Epithelial cell of esophagus (primary cell): Measurements from ENCODE around the gene SHROOM2.
"Not testable (repeated sequence)": the region's sequence is repeated elsewhere in the genome, so short reads cannot be mapped to it uniquely, and the experiment has no call there.

Experiments used
- DNase-seq: peaks from one replicate; pipeline ENCODE4 v3.0.0; 2010; ENCODE audit warnings: low read depth
- H3K4me3 ChIP-seq: 2 replicates; pipeline ENCODE4 v1.5.1; 2011; ENCODE audit warnings: mild to moderate bottlenecking, low read length, control low read depth
- TF ChIP-seq, protein P1 (sequence below): IDR thresholded peaks from 2 replicates; pipeline ENCODE4 v1.5.1; 2011; ENCODE audit warnings: low read depth, mild to moderate bottlenecking, low read length, control low read depth, inconsistent platforms; ENCODE audit not compliant: insufficient read depth; ENCODE audit errors: missing control alignments

SHROOM2 gene

DNA sequence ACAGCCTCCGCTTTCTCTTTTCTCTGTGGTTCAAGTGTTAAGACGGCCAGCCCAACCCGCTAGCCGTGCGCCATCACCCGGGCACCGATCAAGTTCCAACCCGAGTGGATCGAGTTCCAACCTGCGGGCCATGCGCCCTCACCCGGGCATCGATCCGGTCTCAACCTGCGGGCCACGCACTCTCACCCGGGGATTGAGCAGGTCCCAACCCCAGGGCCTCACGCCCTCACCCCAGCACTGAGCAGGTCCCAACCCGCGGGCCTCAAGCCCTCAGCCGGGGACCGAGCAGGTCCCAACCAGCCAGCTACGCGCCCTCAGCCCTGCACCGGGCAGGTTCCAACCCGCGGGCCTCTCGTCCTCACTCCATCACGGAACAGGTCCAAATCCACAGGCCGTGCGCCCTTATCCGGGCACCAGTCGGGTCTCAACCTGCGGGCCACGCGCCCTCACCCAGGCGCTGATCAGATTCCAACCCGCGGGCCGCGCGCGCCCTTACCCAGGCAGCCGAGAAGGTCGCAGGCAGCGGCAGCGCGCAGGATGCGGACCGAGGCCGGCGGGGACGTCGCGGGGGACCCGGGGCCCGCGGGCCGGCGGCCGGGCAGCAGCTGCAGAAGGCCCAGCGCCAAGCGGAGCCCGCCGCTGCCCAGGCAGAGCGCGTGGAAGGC lies 21.0 kb upstream of the SHROOM2 start:
- peak; percentile 31 for DNase-seq
- TF ChIP-seq, protein P1, sequence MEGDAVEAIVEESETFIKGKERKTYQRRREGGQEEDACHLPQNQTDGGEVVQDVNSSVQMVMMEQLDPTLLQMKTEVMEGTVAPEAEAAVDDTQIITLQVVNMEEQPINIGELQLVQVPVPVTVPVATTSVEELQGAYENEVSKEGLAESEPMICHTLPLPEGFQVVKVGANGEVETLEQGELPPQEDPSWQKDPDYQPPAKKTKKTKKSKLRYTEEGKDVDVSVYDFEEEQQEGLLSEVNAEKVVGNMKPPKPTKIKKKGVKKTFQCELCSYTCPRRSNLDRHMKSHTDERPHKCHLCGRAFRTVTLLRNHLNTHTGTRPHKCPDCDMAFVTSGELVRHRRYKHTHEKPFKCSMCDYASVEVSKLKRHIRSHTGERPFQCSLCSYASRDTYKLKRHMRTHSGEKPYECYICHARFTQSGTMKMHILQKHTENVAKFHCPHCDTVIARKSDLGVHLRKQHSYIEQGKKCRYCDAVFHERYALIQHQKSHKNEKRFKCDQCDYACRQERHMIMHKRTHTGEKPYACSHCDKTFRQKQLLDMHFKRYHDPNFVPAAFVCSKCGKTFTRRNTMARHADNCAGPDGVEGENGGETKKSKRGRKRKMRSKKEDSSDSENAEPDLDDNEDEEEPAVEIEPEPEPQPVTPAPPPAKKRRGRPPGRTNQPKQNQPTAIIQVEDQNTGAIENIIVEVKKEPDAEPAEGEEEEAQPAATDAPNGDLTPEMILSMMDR = no peak
- no peak overlapping the region for H3K4me3 ChIP-seq

DNA sequence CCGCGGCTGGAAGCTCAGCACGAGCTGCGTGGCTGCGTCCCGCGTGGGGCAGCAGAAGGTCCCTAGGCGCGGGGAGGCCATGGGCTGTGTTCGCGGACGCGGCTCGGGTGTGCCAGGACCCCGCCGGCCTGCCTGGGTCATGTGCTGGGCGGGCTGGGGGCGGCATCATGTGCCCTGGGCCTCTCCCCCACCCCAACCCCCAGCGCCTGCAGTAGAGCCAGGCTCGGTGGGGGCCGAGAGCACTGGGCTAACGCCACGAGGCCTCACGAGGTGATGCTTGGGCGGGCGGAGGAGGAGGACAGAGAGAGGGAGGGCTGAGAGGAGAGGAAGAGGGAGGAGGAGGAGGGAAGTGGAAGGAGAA lies 20.5 kb upstream of the SHROOM2 start, which contains the start of gene GPR143:
GPR143 (minus strand) TSS at position 111 of the 361 bp plus-strand sequence; CDS start at position 81, 30 bp downstream.
- no peak for DNase-seq
- TF ChIP-seq, protein P1 = no peak
- H3K4me3 ChIP-seq = no peak within 1 kb of the TSS

DNA sequence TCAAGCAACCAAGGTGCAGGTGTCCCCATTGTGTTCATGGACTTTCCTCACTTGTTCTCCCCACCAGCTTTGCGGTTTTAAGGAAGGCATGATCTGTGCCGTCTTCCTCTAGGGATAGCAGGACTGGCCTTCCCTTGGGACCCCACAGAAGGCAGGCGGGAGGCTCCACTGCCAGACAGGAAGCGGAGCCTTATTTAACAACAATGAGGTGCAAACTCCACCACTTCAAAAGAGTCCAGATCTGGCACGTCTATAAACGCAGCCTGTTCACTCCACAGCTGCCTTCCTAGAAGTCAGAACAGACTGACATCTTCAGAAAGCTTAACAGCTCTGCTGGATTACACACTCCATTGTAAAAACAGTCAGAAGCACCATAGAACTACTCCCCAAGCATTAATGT lies 18.9 kb upstream of the SHROOM2 start:
- H3K4me3 ChIP-seq = no peak overlapping the region
- TF ChIP-seq, protein P1 = no peak
- DNase-seq = no peak

DNA sequence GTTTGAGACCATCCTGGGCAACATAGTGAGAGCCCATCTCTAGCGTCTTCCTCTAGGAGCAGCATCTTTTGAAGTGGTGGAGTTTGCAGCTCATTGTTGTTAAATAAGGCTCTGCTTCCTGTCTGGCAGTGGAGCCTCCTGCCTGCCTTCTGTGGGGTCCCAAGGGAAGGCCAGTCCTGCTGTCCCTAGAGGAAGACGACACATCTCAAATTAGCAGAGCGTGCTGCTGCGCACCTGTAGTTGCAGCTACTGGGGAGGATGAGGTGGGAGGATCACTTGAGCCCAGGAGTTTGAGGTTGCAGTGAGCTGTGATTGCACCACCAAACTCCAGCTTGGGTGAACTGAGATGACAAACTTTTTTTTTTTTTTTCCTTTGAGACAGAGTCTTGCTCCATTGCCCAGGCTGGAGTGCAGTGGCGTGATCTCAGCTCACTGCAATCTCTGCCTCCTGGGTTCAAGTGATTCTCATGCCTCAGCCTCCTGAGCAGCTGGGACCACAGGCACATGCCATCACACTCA lies 17.8 kb upstream of the SHROOM2 start:
- H3K4me3 ChIP-seq, DNase-seq: not testable (repeated sequence)

DNA sequence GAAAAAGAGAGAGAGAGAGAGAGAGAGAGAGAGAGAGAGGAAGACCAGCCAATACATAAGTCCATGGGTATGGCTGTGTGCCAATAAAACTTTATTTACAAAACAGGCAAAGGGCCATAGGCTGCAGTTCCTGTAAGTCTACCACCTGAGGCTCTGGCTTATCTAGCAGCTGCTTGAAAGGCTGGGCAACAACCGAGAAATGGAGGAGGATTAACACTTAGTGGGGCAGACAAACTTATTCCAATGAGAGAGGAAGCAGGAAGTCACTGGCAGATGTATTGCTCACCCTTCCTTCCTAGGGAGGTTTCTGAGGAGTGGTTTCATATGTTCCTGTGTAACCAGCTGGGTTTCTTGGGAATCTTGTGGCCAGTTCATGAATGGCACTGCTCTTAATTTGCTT lies 15.9 kb upstream of the SHROOM2 start:
- H3K4me3 ChIP-seq = no peak overlapping the region
- peak; percentile 64 for DNase-seq
- TF ChIP-seq, protein P1 = no peak

DNA sequence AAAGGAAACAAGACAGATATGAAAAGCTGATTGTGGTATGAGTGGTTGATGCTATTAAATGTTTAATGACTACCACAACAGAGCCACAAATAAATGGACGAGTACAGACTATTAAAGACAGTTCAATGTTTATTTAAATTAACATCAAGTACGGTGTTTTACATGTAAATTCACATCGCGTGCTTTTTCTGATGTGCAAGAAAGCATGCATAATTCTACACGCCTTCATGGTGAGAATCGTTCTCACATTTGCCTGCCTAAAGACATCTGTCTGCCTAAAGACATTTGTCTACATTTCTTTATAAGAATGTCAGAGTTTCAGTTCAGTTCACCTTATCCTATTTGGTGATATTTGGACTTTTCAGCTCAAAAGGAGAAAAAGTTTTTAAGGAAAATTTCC lies 13.3 kb upstream of the SHROOM2 start:
- H3K4me3 ChIP-seq = no peak overlapping the region
- no peak for DNase-seq
- TF ChIP-seq, protein P1 = no peak

DNA sequence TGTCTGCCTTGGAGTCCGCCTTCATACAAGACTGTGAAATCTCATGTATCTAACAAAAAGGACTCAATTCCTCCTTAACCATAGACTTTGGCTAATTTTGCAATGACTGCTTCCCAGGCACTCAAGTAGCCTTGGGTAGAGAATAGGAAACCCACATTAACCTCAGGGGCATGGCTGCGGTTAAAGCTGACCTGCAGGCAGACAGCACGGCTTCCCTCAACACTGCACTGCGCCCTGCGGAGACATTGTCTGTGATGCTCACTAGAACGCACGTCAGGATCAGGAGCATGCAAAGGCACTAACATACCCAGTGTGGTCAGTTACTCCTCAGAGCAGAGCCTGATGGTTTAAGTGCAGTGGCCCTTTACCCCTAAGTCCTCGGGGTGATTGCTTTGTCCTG lies 10.3 kb upstream of the SHROOM2 start:
- H3K4me3 ChIP-seq = no peak overlapping the region
- TF ChIP-seq, protein P1 = no peak
- no peak for DNase-seq
